Pancreas (tissue), 10 donors: ENCODE measurements around the gene SART3. TPM values are rescaled to one million over a fixed set of nuclear protein-coding genes. Genes with fewer than 3 reads are reported as not detected.

Source experiments
- ATAC-seq, 4 donors: fragments of 200-7000 bp; cut with Tn5 transposase; one replicate each; pipeline versions ENCODE4 v1.8.0 to v1.9.1; 2020; ENCODE audit warnings: mild to moderate bottlenecking in 4 of 4, moderate library complexity in 4 of 4
- DNase-seq, 6 donors: peaks; one replicate each; pipeline ENCODE4 v3.0.0-alpha.2; 2020
- FAIRE-seq: peaks from 2 replicates; lab custom pipeline; 2012; peaks lifted over from hg19 to GRCh38; lab: Jason Lieb, UNC
- H3K27ac ChIP-seq, 4 donors: fragments of 200-600 bp; sonication (generic); 1 replicate in 3 of 4; 2 replicates in 1 of 4; pipeline versions ENCODE4 v1.5.0 to v1.8.0; 2020
- H3K27me3 ChIP-seq, 4 donors: fragments of 200-600 bp; one replicate each; pipeline ENCODE4 v1.8.0; 2021
- H3K36me3 ChIP-seq, 3 donors: fragments of 200-600 bp; sonication (generic) in 1 of 3; one replicate each; pipeline versions ENCODE4 v1.5.0 to v1.8.0; 2020 to 2021
- H3K4me1 ChIP-seq, 3 donors: fragments of 200-600 bp; one replicate each; pipeline ENCODE4 v1.8.0; 2021
- H3K4me3 ChIP-seq, 4 donors: fragments of 200-600 bp; sonication (generic) in 2 of 4; one replicate each; pipeline versions ENCODE4 v1.5.0 to v1.8.0; 2020 to 2021
- H3K9me3 ChIP-seq, 4 donors: fragments of 200-600 bp; one replicate each; pipeline ENCODE4 v1.8.0; 2021
- CTCF ChIP-seq, 4 donors: fragments of 200-600 bp; sonication (generic) in 3 of 4; IDR thresholded peaks; one replicate each; pipeline versions ENCODE4 v1.5.0 to v1.8.0; 2021; ENCODE audit warnings: antibody characterized with exemption in 4 of 4
- WGBS, 2 donors: extraction: QIAGEN DNeasy Blood & Tissue Kit; methylation state at CpG; one replicate each; pipeline ENCODE4 v1.1.7; 2013; 5-methylcytosine and 5-hydroxymethylcytosine counted together
- intact Hi-C, 3 donors: fragments of 100-400 bp; cut with DNase I; formaldehyde crosslinking; loops; one replicate each; pipeline versions ENCODE4 v1.11.1 to v1.14.2; 2022
- polyA plus RNA-seq, 2 donors: library from polyadenylated mRNA; stranded (reverse); fragments of 200-250 nt; gene quantifications; one replicate each; pipeline ENCODE4 v1.2.3, GENCODE V29; 2013
- total RNA-seq, 6 donors: library from RNA; stranded (reverse); fragmentation: NEBNext Ultra II Directional in 4 of 6; extraction: Animal tissue kit (Norgen Biotek cat#: 25700) in 4 of 6; gene quantifications; one replicate each; pipeline versions ENCODE4 v1.2.1 to v1.2.4, GENCODE V29; 2021 to 2023
- donor health status: healthy with polysubstance abuse.
- donor health status: DM: no; HTN: no; CAD: no; lungs with moderate emphysema.
- donor health status: DM: no; HTN: no; CAD: no.
- donor health status: control.
- donor health status: control.
- donor health status: Bipolar disorder and iron deficiency.
- donor health status: DM: yes; HTN: yes; CAD: no.
- donor health status: DM: no; HTN: no; CAD: no.
- donor health status: DM: no; HTN: no; CAD: no.
- donor health status: DM: yes; HTN: yes; CAD: no.

The SART3 gene
- total and polyA plus RNA-seq, 8 donors = 13.9 to 23.4 (median 16.7) TPM

- no peak for TF ChIP-seq CTCF (IDR thresholded peaks at IDR 0.05)
- no peaks in the 10 kb centered on the region for H3K27me3 ChIP-seq
- intact Hi-C loops = loop anchor here in 1 of 3 donors (10.0 kb wide), 1 partner anchor 240 kb away; no protein-coding TSS in a partner anchor
- FAIRE-seq (no peak), ATAC-seq (no peak), DNase-seq (no peak)
- WGBS, 2 donors = 85 to 95% methylated on average over 3 of the region's 3 CpGs
- no peak overlapping the region for H3K4me3 ChIP-seq
- H3K36me3 ChIP-seq = peaks cover 0 to 49% (median 7%) of the 10 kb centered on the region in 3 donors
- no peak overlapping the region for H3K27ac ChIP-seq
- peaks cover 5 to 14% (median 10%) of the 10 kb centered on the region in 3 donors for H3K4me1 ChIP-seq
- no peaks in the 10 kb centered on the region for H3K9me3 ChIP-seq
Measured at GRCh38 chr12:108565146-108565545, 4.2 kb upstream of the SART3 start.

GRCh38 chr12:108564724-108565123 lies 3.8 kb upstream of the SART3 start:
- intact Hi-C loops = loop anchor here in 1 of 3 donors (10.0 kb wide), 1 partner anchor 240 kb away; no protein-coding TSS in a partner anchor
- Histone ChIP-seq H3K36me3 (peaks cover 0 to 48% (median 7%) of the 10 kb centered on the region in 3 donors), H3K4me3 (no peak overlapping the region), H3K9me3 (no peaks in the 10 kb centered on the region), H3K4me1 (peaks cover 8 to 18% (median 10%) of the 10 kb centered on the region in 3 donors), H3K27ac (no peak overlapping the region), H3K27me3 (no peaks in the 10 kb centered on the region)
- ATAC-seq (no peak), DNase-seq (no peak), FAIRE-seq (no peak)
- TF ChIP-seq CTCF (IDR thresholded peaks at IDR 0.05) = no peak

GRCh38 chr12:108563804-108564151 lies 2.8 kb upstream of the SART3 start:
- Histone ChIP-seq H3K9me3 (no peaks in the 10 kb centered on the region), H3K27ac (no peak overlapping the region), H3K36me3 (peaks cover 0 to 39% (median 7%) of the 10 kb centered on the region in 3 donors), H3K4me3 (peak overlapping the region in 3 of 4 donors; percentile 76 to 95 (median 88)), H3K27me3 (no peaks in the 10 kb centered on the region), H3K4me1 (peaks cover 15 to 28% (median 17%) of the 10 kb centered on the region in 3 donors)
- FAIRE-seq = no peak
- ATAC-seq = no peak
- no peak for TF ChIP-seq CTCF (IDR thresholded peaks at IDR 0.05)
- 13 to 19% methylated on average over 1 of the region's 1 CpG for whole genome bisulfite sequencing, 2 donors
- DNase-seq = no peak
- intact Hi-C loops = loop anchor here in 1 of 3 donors (10.0 kb wide), 1 partner anchor 241 kb away; no protein-coding TSS in a partner anchor

GRCh38 chr12:108563136-108563803 lies 2.3 kb upstream of the SART3 start:
- H3K4me3 ChIP-seq = peak overlapping the region; percentile 76 to 97 (median 92)
- no peaks in the 10 kb centered on the region for H3K9me3 ChIP-seq
- DNase-seq (peak in 5 of 6 donors; percentile 67 to 82 (median 71)), FAIRE-seq (peak; percentile 20), ATAC-seq (peak; percentile 18 to 48 (median 44))
- peak; percentile 32 to 68 (median 64) for TF ChIP-seq CTCF (IDR thresholded peaks at IDR 0.05)
- peak overlapping the region; percentile 84 to 93 (median 88) for H3K27ac ChIP-seq
- peaks cover 10 to 28% (median 17%) of the 10 kb centered on the region in 3 donors for H3K4me1 ChIP-seq
- H3K27me3 ChIP-seq = no peaks in the 10 kb centered on the region
- WGBS, 2 donors = 0 to 1% methylated on average over 14 of the region's 14 CpGs
- peaks cover 0 to 34% (median 7%) of the 10 kb centered on the region in 3 donors for H3K36me3 ChIP-seq
- intact Hi-C loops = loop anchor here in 1 of 3 donors (10.0 kb wide), 1 partner anchor 242 kb away; no protein-coding TSS in a partner anchor
